ENCODE results near the gene MYH6.
"Not testable (repeated sequence)": the region's sequence is repeated elsewhere in the genome, so short reads cannot be mapped to it uniquely, and the experiment has no call there.

Gene MYH6

GRCh38 chr14:23386999-23387398 lies 21.1 kb downstream of the MYH6 start:
- TF ChIP-seq, protein P1, sequence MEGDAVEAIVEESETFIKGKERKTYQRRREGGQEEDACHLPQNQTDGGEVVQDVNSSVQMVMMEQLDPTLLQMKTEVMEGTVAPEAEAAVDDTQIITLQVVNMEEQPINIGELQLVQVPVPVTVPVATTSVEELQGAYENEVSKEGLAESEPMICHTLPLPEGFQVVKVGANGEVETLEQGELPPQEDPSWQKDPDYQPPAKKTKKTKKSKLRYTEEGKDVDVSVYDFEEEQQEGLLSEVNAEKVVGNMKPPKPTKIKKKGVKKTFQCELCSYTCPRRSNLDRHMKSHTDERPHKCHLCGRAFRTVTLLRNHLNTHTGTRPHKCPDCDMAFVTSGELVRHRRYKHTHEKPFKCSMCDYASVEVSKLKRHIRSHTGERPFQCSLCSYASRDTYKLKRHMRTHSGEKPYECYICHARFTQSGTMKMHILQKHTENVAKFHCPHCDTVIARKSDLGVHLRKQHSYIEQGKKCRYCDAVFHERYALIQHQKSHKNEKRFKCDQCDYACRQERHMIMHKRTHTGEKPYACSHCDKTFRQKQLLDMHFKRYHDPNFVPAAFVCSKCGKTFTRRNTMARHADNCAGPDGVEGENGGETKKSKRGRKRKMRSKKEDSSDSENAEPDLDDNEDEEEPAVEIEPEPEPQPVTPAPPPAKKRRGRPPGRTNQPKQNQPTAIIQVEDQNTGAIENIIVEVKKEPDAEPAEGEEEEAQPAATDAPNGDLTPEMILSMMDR (IDR thresholded peaks at IDR 0.05; ENCODE audit: extremely low read depth, missing control alignments), result no peak
- no peak for DNase-seq (ENCODE audit: low spot score)

DNA sequence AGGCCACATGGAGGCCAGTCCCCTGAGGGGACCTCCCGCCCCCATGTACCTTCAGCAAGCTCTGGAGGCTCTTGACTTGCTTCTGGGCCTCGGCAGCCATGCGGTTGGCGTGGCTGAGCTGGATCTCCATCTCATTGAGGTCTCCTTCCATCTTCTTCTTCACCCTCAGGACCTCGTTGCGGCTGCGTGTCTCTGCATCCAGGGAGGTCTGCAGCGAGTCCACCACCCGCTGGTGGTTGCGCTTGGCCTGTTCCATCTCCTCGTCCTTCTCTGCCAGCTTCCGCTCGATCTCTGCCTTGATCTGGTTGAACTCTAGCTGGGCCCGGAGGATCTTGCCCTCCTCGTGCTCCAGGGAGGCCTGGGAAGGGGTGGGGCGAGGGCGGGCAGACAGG lies 21.8 kb downstream of the MYH6 start:
- not testable (repeated sequence) for DNase-seq (ENCODE audit: low spot score)

DNA sequence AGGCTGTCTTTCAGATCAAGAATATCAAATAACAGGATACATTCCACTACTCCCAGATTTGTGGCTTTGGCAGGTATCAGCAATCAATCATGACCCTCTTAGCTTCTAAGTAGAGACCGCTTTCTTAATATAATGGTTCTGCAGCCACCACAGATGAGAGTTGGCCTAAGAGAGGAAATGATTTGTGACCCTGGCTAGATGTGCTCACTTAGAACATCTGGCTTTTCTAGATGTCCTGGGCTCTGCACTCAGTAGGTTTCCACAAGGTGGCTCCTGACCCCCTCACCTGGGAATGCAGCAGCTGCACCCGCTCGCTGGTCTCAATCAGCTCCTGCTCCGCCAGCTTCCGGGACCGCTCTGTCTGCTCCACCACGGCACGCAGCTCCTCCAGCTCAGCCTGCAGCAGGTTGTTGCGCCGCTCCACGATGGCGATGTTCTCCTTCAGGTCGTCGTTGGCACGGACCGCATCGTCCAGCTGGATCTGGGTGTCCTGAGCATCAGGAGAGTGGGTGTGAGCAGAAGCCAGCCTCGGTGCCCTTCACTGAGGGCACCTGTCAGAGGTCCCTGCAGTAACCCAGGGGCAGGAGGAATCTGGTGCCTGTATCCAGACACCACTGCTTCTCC lies 22.3 kb downstream of the MYH6 start:
- TF ChIP-seq, protein P1 (IDR thresholded peaks at IDR 0.05; ENCODE audit: extremely low read depth, missing control alignments), result no peak
- DNase-seq (ENCODE audit: low spot score), result no peak

DNA sequence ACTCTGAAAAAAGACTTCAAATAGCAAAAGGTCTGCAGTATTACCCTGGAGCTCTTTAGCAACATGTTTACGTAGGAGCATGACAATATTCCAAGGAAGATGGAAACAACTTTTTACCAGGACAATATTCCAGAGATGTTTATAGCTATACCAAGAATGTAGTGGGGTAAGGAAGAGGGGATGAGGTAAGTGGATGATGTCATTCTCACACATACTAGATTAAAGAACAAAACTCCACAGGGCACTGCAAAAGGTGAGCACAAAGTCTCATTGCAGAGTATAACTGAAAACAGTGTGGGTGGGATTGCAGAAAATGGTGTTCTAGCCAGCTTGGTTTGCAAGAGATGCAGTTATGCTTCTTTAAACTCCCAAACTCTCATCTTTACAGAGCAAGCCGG lies 22.8 kb downstream of the MYH6 start:
- TF ChIP-seq, protein P1 (IDR thresholded peaks at IDR 0.05; ENCODE audit: extremely low read depth, missing control alignments), result no peak
- DNase-seq (ENCODE audit: low spot score), result no peak

- DNase-seq (ENCODE audit: low spot score), result no peak
- TF ChIP-seq, protein P1 (IDR thresholded peaks at IDR 0.05; ENCODE audit: extremely low read depth, missing control alignments), result no peak
Measured at GRCh38 chr14:23384364-23385080, 23.6 kb downstream of the MYH6 start.

DNA sequence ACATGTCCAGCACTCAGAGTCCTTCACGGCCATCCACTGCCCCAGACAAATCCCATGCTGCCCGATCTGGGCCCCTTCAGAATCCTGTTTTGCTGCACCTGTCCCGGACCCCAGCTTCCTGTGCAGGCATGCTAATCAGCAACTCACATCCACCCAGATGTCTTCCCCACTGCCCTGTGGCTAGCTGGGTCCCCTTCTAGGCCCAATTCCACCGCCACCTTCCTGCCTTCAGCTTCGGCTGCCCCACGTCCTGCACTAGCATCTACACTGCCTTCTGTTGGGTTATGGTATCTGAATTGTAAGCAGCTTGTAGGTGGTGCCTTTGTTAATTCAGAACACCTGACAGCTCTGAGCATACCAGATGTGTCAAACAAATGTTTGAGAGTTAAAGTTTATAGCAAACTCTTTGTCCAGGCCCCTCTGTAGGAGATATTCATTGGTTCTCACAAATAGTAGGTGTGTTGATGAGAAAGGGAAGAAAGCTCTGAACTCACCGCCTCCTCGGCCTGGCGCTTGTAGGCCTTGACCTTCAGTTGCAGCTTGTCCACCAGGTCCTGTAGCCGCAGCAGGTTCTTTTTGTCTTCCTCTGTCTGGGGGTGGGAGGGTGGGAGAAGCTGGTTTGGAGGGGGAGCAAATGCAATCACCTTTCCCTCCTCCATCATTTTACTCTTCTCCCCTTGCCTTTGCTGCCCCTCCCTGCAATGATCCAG lies 25.2 kb downstream of the MYH6 start:
- TF ChIP-seq, protein P1 (IDR thresholded peaks at IDR 0.05; ENCODE audit: extremely low read depth, missing control alignments), result no peak
- DNase-seq (ENCODE audit: low spot score), result no peak

DNA sequence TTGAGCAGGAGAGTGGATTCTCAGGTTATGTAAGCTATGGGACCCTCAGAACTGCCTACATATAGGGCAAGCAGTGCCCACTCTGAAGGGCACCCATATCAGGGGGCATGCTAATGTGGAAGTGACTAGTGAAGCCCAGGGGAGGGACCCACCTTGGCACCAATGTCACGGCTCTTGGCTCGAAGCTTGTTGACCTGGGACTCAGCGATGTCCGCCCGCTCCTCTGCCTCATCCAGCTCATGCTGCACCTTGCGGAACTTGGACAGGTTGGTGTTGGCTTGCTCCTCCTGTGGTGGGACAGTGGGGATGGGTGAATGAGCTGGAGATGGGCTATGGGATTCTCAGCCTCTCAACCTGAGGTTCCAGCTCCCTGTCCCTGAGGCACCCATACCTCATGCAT lies 25.8 kb downstream of the MYH6 start:
- TF ChIP-seq, protein P1 (IDR thresholded peaks at IDR 0.05; ENCODE audit: extremely low read depth, missing control alignments), result no peak

More for the DNA sequence above, 25.8 kb downstream of the MYH6 start:
- no peak for DNase-seq (ENCODE audit: low spot score)
